Duodenal mucosa (tissue), 2 donors: ENCODE measurements around the gene ZNF48.
A peak's percentile ranks its signal among the peaks of the same experiment; 100 is the strongest.
"Not testable (repeated sequence)": the region's sequence is repeated elsewhere in the genome, so short reads cannot be mapped to it uniquely, and the experiment has no call there.

Source experiments
- H3K27ac ChIP-seq: one replicate; pipeline ENCODE4 v1.7.0; 2013; ENCODE audit warnings: low read depth, low read length
- H3K27me3 ChIP-seq, 2 donors: one replicate each; pipeline ENCODE4 v1.7.0; 2013; ENCODE audit warnings: low read length in 2 of 2, control low read depth in 1 of 2; ENCODE audit not compliant: insufficient read depth in 2 of 2, control insufficient read depth in 1 of 2
- H3K36me3 ChIP-seq, 2 donors: one replicate each; pipeline ENCODE4 v1.7.0; 2013; ENCODE audit warnings: low read length in 2 of 2, control low read depth in 1 of 2; ENCODE audit not compliant: insufficient read depth in 2 of 2, control insufficient read depth in 1 of 2
- H3K4me1 ChIP-seq, 2 donors: one replicate each; pipeline ENCODE4 v1.7.0; 2013; ENCODE audit warnings: low read length in 2 of 2, control low read depth in 1 of 2; ENCODE audit not compliant: insufficient read depth in 2 of 2, control insufficient read depth in 1 of 2
- H3K4me3 ChIP-seq, 2 donors: one replicate each; pipeline ENCODE4 v1.7.0; 2013; ENCODE audit warnings: low read length in 2 of 2, low read depth in 1 of 2
- H3K9ac ChIP-seq, 2 donors: one replicate each; pipeline ENCODE4 v1.7.0; 2013; ENCODE audit warnings: low read length in 2 of 2, low read depth in 1 of 2
- H3K9me3 ChIP-seq, 2 donors: one replicate each; pipeline ENCODE4 v1.7.0; 2013; ENCODE audit warnings: low read length in 2 of 2, control low read depth in 1 of 2; ENCODE audit not compliant: control insufficient read depth in 1 of 2

The ZNF48 gene

GRCh38 chr16:30394592-30395154 lies 547 bp upstream of the ZNF48 start:
- no peaks in the 10 kb centered on the region for H3K9me3 ChIP-seq
- peaks cover 0 to 13% of the 10 kb centered on the region in 2 donors for H3K36me3 ChIP-seq
- peak overlapping the region; percentile 78 to 79 for H3K4me3 ChIP-seq
- no peaks in the 10 kb centered on the region for H3K27me3 ChIP-seq
- H3K4me1 ChIP-seq, result peaks cover 9 to 33% of the 10 kb centered on the region in 2 donors
- peak overlapping the region; percentile 33 to 54 for H3K9ac ChIP-seq
- H3K27ac ChIP-seq, result peak overlapping the region; percentile 63

DNA sequence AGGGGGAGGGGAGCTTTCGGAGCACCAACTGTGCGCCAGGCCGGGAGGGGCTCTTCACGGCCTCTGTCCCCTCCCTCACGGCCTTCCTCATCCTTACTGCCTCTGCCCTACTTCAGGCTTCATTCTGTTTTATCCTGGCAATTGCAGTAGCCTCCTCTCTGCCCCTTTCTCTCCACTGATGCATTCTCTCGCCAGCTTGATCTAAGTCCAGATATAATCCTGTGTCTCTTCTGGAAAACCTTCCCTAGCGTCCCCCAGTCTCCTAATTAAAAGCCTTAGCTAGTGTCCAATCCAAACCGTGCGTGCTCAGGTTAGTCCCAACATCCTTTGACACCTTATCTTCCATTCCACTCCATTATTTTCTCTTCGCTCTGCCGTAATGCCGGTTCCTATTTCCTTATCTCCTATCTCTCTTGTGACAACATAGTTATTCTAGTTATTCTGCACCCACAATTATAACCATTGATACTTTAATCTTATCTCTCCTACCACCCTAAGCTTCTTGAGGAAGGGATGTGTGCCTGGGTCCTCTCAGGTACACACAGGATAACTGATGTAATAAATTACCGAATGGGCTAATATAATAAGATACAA lies 869 bp downstream of the ZNF48 start:
- Histone ChIP-seq H3K27ac (no peak overlapping the region), H3K36me3 (peaks cover 0 to 13% of the 10 kb centered on the region in 2 donors), H3K9me3 (no peaks in the 10 kb centered on the region), H3K9ac (peak overlapping the region; percentile 68 to 73), H3K27me3 (no peaks in the 10 kb centered on the region), H3K4me3 (peak overlapping the region; percentile 78 to 79), H3K4me1 (peaks cover 9 to 38% of the 10 kb centered on the region in 2 donors)

- not testable (repeated sequence) for H3K27ac ChIP-seq, H3K9ac ChIP-seq
Observed at GRCh38 chr16:30396627-30397026, 1.4 kb downstream of the ZNF48 start.

GRCh38 chr16:30397056-30397455 lies 1.8 kb downstream of the ZNF48 start:
- Histone ChIP-seq H3K9ac (no peak overlapping the region), H3K27ac (no peak overlapping the region), H3K36me3 (peaks cover 0 to 13% of the 10 kb centered on the region in 2 donors), H3K4me1 (peaks cover 9 to 38% of the 10 kb centered on the region in 2 donors), H3K27me3 (no peaks in the 10 kb centered on the region), H3K4me3 (no peak overlapping the region), H3K9me3 (no peaks in the 10 kb centered on the region)

More at GRCh38 chr16:30396627-30397026, 1.4 kb downstream of the ZNF48 start:
- H3K27me3 ChIP-seq, H3K9me3 ChIP-seq: not testable (repeated sequence)
- Histone ChIP-seq H3K4me3 (peak overlapping the region in 1 of 2 donors; percentile 79), H3K36me3 (peaks cover 0 to 13% of the 10 kb centered on the region in 2 donors), H3K4me1 (peaks cover 9 to 38% of the 10 kb centered on the region in 2 donors)

DNA sequence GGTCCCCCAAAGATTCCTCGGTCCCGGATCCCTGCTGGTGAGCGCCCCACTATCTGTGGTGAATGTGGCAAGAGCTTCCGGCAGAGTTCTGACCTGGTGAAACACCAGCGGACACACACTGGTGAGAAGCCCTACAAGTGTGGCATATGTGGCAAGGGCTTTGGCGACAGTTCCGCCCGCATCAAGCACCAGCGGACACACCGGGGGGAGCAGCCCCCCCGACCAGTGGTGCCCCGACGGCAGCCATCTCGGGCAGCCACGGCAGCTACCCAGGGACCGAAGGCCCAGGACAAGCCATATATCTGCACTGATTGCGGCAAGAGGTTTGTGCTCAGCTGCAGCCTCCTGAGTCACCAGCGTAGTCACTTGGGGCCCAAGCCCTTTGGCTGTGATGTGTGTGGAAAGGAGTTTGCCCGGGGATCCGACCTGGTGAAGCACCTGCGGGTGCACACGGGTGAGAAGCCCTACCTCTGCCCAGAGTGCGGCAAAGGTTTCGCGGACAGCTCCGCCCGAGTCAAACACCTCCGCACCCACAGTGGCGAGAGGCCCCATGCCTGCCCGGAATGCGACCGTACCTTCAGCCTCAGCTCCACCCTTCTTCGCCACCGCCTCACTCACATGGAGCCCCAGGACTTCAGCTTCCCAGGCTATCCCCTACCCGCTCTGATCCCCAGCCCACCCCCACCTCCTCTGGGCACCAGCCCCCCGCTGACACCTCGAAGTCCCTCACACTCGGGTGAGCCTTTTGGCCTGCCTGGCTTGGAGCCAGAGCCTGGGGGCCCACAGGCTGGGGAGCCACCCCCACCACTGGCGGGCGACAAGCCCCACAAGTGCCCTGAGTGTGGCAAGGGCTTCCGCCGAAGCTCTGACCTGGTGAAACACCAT lies 2.8 kb downstream of the ZNF48 start:
- no peaks in the 10 kb centered on the region for H3K9me3 ChIP-seq
- no peaks in the 10 kb centered on the region for H3K27me3 ChIP-seq
- no peak overlapping the region for H3K4me3 ChIP-seq
- no peak overlapping the region for H3K27ac ChIP-seq
- H3K36me3 ChIP-seq, result peaks cover 0 to 13% of the 10 kb centered on the region in 2 donors
- H3K9ac ChIP-seq, result no peak overlapping the region
- peaks cover 9 to 38% of the 10 kb centered on the region in 2 donors for H3K4me1 ChIP-seq

- H3K9ac ChIP-seq, result no peak overlapping the region
- H3K27ac ChIP-seq, result no peak overlapping the region
- peaks cover 9 to 38% of the 10 kb centered on the region in 2 donors for H3K4me1 ChIP-seq
- H3K36me3 ChIP-seq, result peaks cover 0 to 13% of the 10 kb centered on the region in 2 donors
- H3K4me3 ChIP-seq, result no peak overlapping the region
- no peaks in the 10 kb centered on the region for H3K27me3 ChIP-seq
- H3K9me3 ChIP-seq, result no peaks in the 10 kb centered on the region
Observed at GRCh38 chr16:30398661-30399434, 3.6 kb downstream of the ZNF48 start.

DNA sequence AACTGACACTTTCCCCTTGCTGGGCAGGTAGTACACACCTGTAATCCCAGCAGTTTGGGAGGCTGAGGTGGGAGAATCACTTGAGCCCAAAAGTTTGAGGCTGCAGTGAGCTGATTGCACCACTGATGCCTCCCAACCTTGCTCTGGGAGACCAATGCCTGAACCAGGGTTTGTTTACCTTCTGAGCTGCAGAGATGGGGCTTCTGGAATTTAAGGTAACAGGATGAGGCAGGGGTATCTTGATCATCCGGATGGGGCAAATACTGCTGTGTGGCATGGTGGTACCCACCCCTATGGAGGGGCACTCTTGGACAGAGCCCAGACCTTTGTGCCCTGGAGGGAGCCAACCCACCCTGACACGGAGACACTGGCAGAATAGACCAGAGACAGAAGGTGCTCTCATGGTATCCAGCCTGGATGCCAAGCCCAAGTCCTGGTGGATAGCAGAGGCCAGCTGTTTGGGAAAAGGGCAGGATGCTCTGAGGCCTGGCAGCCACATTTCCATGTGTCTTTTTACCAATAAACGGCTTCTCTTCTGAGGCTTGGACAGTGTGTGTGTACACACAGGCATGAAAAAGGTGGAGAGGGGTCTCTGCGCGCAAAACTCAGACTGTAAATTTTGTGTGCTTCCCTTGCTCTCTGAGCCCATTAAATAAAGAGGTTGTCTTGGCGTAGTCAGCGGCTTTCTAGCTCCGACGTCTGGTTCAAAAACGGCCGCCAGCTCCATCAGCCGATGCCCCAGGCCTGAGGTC lies 4.4 kb downstream of the ZNF48 start:
- H3K27me3 ChIP-seq, result no peaks in the 10 kb centered on the region
- no peaks in the 10 kb centered on the region for H3K9me3 ChIP-seq
- H3K4me3 ChIP-seq, result peak overlapping the region; percentile 78 to 79
- no peak overlapping the region for H3K27ac ChIP-seq
- peak overlapping the region; percentile 68 to 69 for H3K9ac ChIP-seq
- H3K4me1 ChIP-seq, result peaks cover 9 to 32% of the 10 kb centered on the region in 2 donors
- peaks cover 0 to 13% of the 10 kb centered on the region in 2 donors for H3K36me3 ChIP-seq

GRCh38 chr16:30401768-30402425 lies 6.7 kb downstream of the ZNF48 start:
- no peaks in the 10 kb centered on the region for H3K9me3 ChIP-seq
- no peaks in the 10 kb centered on the region for H3K27me3 ChIP-seq
- H3K9ac ChIP-seq, result no peak overlapping the region
- peaks cover 0 to 23% of the 10 kb centered on the region in 2 donors for H3K4me1 ChIP-seq
- no peak overlapping the region for H3K27ac ChIP-seq
- peaks cover 0 to 13% of the 10 kb centered on the region in 2 donors for H3K36me3 ChIP-seq
- H3K4me3 ChIP-seq, result no peak overlapping the region

DNA sequence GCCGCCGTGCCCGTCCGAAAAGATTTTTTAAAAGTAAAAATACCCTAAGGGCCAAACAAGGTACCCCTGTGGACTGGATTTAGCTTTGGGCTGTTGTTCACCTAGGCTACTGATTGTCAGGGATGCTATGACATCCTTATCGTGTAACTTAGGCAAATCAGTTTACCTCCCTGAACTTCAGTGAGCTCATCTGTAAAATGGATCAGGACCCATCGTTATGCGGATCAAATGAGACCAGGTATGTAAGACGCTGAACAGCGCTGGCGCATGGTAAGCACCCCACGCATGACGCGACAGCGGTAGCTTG lies 11.5 kb downstream of the ZNF48 start:
- Histone ChIP-seq H3K9me3 (no peaks in the 10 kb centered on the region), H3K27ac (no peak overlapping the region), H3K36me3 (peaks cover 0 to 6% of the 10 kb centered on the region in 2 donors), H3K4me1 (peaks cover 9 to 17% of the 10 kb centered on the region in 2 donors), H3K27me3 (no peaks in the 10 kb centered on the region), H3K9ac (peak overlapping the region; percentile 38 to 51), H3K4me3 (peak overlapping the region; percentile 57 to 80)
